Memory B cell (primary cell): ENCODE measurements around the gene FUT7.

Source experiments
- ATAC-seq: fragments of 150-1000 bp; cut with Tn5 transposase; 2 replicates; pipeline ENCODE4 v1.10.0; 2021; ENCODE audit warnings: low read depth, mild to moderate bottlenecking, moderate library complexity
- DNase-seq, 2 donors: peaks; one replicate each; pipeline ENCODE4 v3.0.0; 2022; ENCODE audit warnings: low spot score in 2 of 2
- H3K27ac Mint-ChIP-seq: one replicate; pipeline ENCODE4 v1.8.0; 2022; ENCODE audit warnings: mild to moderate bottlenecking, moderate library complexity, mixed read lengths
- H3K27me3 Mint-ChIP-seq: one replicate; pipeline ENCODE4 v1.8.0; 2022; ENCODE audit warnings: mixed read lengths
- H3K36me3 Mint-ChIP-seq: one replicate; pipeline ENCODE4 v1.8.0; 2022; ENCODE audit warnings: mild to moderate bottlenecking, mixed read lengths
- H3K4me1 Mint-ChIP-seq: one replicate; pipeline ENCODE4 v1.8.0; 2022; ENCODE audit warnings: mixed read lengths
- H3K4me3 Mint-ChIP-seq: one replicate; pipeline ENCODE4 v1.8.0; 2022; ENCODE audit warnings: mild to moderate bottlenecking, moderate library complexity, mixed read lengths
- H3K9me3 Mint-ChIP-seq: one replicate; pipeline ENCODE4 v1.8.0; 2022; ENCODE audit warnings: mixed read lengths

FUT7 gene, protein sequence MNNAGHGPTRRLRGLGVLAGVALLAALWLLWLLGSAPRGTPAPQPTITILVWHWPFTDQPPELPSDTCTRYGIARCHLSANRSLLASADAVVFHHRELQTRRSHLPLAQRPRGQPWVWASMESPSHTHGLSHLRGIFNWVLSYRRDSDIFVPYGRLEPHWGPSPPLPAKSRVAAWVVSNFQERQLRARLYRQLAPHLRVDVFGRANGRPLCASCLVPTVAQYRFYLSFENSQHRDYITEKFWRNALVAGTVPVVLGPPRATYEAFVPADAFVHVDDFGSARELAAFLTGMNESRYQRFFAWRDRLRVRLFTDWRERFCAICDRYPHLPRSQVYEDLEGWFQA

DNA sequence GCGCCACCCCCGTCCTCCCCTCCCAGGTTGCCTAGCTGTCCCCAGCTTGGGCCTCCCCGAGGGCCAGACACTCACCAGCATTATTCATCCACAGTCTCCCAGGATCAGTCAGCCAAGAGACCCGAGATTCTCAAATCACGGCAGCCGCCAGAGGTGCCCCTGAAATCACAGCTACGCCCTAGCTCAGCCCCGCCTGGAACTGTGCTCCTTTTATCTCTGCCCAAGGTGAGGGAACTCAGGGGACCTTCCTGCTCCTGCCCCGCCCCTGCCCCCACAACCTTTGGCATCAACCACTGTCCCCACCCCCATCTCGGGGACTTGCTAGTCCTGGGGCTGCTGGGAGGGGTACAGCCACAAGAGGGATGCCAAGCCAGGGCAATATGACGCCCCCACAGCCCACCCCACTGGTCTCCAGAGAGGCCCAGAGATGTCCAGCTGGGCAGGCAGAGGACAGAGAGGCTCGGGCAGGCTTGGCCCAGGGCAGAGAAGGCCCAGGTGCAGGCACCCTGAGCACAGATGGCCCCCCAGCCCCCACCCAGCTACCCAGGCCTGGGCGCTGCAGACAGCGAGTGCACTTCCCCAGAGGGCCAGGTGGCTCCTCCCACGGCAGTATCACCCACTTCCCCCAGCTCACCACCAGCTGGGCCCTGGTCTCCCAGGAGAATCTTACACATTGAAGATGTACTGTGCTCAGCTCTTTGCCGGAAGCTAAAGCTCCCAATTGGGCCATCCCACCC lies at the start of gene FUT7:
Gene FUT7, minus strand, starts transcription at position 185 of the 737 bp plus-strand sequence. Its CDS starts 97 bp downstream, at position 88.
- Mint-ChIP-seq H3K4me3 (peak within 1 kb of the TSS; percentile 82), H3K27ac (peak within 1 kb of the TSS; percentile 82), H3K27me3 (no peaks in the 10 kb centered on the region), H3K4me1 (peaks cover 44% of the 10 kb centered on the region), H3K9me3 (no peaks in the 10 kb centered on the region), H3K36me3 (no peaks in the 10 kb centered on the region)
- ATAC-seq, result peak; percentile 54
- DNase-seq, result no peak

DNA sequence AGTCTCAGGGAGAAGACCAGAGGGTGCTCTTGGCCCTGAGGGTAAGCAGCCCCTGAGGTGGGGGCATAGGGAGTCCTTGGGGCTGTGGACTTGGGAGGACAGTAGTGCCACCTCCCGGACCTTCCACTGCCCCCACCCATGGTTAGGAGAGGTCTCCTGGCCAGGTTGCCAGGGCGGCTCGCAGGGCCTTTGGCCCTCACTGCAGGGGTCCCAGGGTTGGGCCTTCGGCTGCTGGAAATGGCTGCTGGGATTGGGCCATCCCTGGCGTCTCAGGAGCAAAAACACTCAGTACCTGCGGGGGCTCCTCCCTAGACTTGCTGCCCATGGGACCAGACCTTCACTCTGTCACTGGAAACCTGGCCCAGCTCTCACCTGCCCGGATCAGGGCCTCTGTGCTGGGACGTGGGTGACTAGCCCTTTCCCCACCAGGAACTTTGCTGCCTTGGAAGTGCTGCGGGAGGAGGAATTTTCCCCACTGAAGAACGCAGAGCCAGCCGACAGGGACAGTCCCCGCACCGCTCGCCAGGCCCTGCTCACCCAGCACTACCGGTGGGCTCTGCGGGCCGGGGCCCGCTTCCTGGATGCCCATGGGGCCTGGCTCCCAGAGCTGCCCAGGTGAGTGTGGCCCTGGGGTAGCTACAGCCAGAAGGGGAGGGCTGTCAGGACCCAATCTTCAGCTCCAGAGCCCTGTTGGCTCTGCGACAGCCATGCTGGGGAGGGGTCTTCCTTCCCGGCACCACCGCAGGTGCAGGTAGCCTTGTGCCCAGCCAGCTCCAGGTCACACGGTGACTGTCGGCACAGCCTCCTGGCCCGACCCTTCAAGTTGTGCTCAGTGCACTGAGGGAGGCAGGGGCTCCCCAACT lies 48.6 kb upstream of the FUT7 start:
- H3K4me3 Mint-ChIP-seq, result peak overlapping the region; percentile 58

DNA sequence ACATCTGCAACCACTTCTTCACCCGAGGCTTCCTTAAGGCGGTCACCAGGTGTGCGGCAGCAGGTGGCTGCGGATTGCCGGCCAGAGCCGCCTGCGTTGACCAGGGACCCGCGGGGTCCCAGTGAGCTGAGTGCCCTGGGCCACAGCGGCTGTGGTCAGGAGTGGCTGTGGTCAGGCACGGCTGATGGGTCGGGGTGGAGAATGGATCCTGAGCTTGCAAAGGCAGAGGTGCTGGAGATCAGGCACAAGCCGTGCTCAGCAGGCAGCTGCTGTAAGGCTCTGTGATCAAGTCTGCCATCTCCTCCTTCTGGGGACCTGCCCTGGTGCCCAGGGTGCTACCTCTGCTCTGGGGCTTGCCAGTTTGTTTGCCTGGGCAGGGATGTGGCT lies 47.5 kb upstream of the FUT7 start:
- no peak overlapping the region for H3K4me3 Mint-ChIP-seq
- ATAC-seq, result no peak

More for the DNA sequence above, 48.6 kb upstream of the FUT7 start:
- no peak for DNase-seq
- no peak for ATAC-seq
- Mint-ChIP-seq H3K27me3 (no peaks in the 10 kb centered on the region), H3K4me1 (peaks cover 6% of the 10 kb centered on the region), H3K27ac (no peak overlapping the region), H3K36me3 (peaks cover 3% of the 10 kb centered on the region), H3K9me3 (no peaks in the 10 kb centered on the region)

DNA sequence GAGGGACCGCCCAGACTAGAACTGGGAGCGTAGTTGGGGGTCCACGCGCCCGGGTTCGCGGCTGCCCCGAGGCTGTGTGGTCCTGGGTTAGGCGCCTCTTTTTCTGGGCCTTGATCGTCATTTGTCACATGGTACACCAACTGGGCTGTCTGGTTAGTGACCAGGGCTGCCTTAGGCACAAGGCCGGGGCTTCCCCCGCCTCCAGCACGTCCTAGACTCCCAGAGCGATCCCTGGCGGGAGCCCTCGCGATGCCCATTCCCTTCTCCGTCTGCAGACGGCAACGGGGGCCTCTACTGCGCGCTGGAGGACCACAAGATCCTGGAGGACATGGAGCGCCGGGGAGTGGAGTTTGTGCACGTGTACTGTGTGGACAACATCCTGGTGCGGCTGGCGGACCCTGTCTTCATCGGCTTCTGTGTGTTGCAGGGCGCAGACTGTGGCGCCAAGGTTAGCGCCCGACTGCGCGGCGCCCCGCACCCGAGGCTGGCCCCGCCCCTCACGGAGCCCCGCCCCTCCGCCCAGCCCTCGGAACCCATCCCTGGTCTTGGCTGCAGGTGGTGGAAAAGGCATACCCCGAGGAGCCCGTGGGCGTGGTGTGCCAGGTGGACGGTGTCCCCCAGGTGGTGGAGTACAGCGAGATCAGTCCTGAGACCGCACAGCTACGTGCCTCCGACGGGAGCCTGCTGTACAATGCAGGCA lies 47.0 kb upstream of the FUT7 start:
- Mint-ChIP-seq H3K27ac (no peak overlapping the region), H3K4me1 (peaks cover 11% of the 10 kb centered on the region), H3K4me3 (peak overlapping the region; percentile 80), H3K36me3 (peaks cover 3% of the 10 kb centered on the region), H3K9me3 (no peaks in the 10 kb centered on the region), H3K27me3 (no peaks in the 10 kb centered on the region)
- no peak for DNase-seq
- ATAC-seq, result no peak

More for the DNA sequence above, 47.5 kb upstream of the FUT7 start:
- Mint-ChIP-seq H3K36me3 (peaks cover 3% of the 10 kb centered on the region), H3K27ac (no peak overlapping the region), H3K27me3 (no peaks in the 10 kb centered on the region), H3K4me1 (peaks cover 11% of the 10 kb centered on the region), H3K9me3 (no peaks in the 10 kb centered on the region)
- DNase-seq, result no peak

DNA sequence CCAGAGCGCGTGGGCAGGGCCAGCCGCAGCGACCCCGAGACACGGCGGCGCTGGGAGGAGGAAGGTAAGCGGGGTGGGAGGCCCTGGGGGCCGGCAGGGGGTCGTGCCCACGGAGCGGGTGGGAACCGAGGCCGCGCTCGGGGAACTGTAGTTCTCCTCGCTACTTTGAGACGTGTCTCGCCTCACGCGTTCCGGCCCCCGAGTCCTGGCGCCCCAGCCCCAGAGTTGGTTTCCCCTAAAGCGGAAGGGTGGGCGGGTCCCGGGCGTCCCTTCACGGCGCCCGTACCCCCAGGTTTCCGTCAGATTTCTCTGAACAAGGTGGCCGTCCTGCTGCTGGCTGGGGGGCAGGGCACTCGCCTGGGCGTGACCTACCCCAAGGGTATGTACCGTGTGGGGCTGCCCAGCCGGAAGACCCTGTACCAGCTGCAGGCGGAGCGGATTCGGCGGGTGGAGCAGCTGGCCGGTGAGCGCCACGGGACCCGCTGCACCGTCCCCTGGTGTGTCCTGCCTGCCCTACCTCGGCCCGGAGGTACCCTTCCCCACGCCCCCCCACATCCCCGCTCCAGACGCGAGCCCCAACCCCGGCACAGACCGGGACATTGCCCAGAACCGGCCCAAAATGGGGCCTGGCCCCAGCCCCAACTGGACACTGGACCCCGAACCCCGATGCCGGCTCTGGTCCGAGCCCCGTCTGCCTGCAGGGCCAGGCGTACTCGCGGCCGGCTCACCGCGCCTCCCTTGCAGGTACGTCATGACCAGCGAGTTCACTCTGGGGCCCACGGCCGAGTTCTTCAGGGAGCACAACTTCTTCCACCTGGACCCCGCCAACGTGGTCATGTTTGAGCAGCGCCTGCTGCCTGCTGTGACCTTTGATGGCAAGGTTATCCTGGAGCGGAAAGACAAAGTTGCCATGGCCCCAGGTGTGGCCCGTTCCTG lies 46.1 kb upstream of the FUT7 start:
- no peak overlapping the region for H3K27ac Mint-ChIP-seq
- H3K36me3 Mint-ChIP-seq, result peaks cover 3% of the 10 kb centered on the region
- ATAC-seq, result peak; percentile 44
- no peak for DNase-seq
- no peaks in the 10 kb centered on the region for H3K9me3 Mint-ChIP-seq
- H3K4me3 Mint-ChIP-seq, result peak overlapping the region; percentile 80
- peaks cover 8% of the 10 kb centered on the region for H3K4me1 Mint-ChIP-seq
- H3K27me3 Mint-ChIP-seq, result no peaks in the 10 kb centered on the region

DNA sequence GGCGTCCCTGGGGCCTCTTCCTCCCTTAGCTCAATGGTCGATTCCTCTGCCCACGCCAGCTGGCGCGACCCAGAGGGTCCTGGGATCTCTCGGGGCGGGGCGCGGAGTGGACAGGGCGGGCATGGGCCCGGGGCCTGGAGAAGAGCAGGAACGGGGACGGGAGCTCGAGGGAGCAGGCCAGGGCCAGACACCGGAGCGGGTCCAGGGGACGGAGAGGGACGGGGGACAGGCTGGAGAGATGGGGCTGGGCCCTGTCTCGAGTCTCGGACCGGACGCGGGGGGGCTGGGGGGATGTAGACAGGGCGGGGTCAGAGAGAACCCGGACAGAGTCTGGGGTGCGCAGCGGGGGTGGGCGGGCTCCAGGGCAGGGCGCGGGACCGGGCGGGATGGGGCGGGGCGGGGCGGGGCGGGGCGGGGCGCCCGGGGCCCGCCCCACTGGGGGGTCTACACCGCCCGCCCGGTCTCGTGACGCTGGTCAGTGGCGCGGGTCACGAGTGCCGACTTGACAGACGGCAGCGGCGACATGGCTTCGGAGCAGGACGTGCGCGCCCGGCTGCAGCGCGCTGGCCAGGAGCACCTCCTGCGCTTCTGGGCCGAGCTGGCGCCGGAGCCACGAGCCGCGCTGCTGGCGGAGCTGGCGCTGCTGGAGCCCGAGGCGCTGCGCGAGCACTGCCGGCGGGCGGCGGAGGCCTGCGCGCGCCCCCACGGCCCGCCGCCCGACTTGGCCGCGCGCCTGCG lies 45.3 kb upstream of the FUT7 start, which contains the start of gene UAP1L1:
Gene UAP1L1, plus strand, starts transcription at position 508 of the 738 bp plus-strand sequence. Its CDS starts 16 bp downstream, at position 524.
- Mint-ChIP-seq H3K4me1 (peaks cover 8% of the 10 kb centered on the region), H3K27ac (no peak within 1 kb of the TSS), H3K27me3 (no peaks in the 10 kb centered on the region), H3K9me3 (no peaks in the 10 kb centered on the region), H3K36me3 (peaks cover 3% of the 10 kb centered on the region), H3K4me3 (peak within 1 kb of the TSS; percentile 81)
- DNase-seq, result peak; percentile 52 to 64
- peak; percentile 70 for ATAC-seq

DNA sequence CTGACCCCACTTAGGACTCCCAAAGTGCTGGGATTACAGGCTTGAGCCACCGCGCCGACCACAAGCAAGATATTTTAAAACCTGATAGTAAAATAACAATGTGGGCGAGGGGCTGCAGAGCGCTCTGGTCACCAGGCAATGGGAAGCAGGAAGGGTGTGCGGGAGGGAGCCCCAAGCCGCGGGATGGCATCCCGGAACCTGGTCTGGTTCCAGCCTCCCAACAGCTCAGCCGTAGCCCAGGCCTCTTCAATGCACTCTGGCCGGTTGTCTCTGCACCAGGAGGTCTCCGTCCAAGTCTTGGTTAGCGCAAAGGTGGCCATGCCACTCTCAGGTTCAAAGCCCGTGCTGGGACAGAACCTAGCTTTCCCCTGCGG lies 44.7 kb upstream of the FUT7 start:
- H3K4me1 Mint-ChIP-seq, result peaks cover 8% of the 10 kb centered on the region
- ATAC-seq (no peak), DNase-seq (no peak)
- H3K4me3 Mint-ChIP-seq, result peak overlapping the region; percentile 81
- no peaks in the 10 kb centered on the region for H3K9me3 Mint-ChIP-seq
- no peak overlapping the region for H3K27ac Mint-ChIP-seq
- H3K27me3 Mint-ChIP-seq, result no peaks in the 10 kb centered on the region
- peaks cover 3% of the 10 kb centered on the region for H3K36me3 Mint-ChIP-seq

DNA sequence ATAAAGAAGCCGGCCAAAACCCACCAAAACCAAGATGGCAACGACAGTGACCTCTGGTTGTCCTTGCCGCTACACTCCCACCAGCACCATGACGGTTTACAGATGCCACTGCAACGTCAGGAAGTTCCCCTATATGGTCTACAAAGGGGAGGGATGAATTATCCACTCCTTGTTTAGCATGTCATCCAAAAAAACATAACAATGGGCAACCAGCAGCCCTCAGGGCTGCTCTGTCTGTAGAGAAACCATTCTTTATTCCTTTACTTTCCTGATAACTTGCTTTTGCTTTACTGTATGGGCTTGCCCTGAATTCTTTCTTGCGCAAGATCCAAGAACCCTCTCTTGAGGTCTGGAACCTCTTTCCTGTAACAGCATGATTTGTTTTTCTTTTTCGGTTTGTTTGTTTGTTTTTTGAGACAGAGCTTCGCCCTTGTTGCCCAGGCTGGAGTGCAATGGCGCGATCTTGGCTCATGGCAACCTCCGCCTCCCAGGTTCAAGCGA lies 43.4 kb upstream of the FUT7 start:
- H3K4me3 Mint-ChIP-seq, result no peak overlapping the region
- no peaks in the 10 kb centered on the region for H3K27me3 Mint-ChIP-seq
- ATAC-seq, result no peak
- DNase-seq, result no peak
- peaks cover 12% of the 10 kb centered on the region for H3K4me1 Mint-ChIP-seq
- no peaks in the 10 kb centered on the region for H3K9me3 Mint-ChIP-seq
- H3K36me3 Mint-ChIP-seq, result peaks cover 3% of the 10 kb centered on the region
- H3K27ac Mint-ChIP-seq, result no peak overlapping the region

DNA sequence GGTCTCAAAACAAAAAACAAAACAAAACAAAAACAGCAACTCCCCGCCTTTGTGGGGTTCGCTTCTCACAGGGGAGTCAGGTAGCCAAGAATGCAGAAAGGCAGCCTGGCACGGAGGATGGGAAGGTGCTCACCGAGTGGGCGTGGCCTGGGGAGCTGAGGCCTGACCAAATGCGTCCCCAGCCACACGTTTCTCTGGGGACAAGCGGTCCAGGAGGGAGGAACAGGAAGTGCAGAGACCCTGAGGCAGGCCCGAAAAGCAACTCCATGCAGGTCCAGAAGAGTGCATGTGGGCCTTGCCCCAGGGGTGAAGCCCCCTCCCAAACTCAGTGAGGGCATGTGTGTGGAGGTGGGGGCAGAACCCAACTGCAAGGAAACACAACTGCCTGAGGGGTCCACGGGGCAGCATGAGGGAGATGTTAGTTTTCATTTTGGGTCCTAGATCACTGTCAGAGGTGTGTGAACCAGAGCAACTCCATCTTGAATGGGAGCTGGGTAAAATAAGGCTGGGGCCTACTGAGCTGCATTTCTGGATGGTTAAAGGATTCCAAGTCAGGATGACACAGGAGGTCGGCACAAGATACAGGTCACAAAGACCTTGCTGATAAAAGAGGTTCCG lies 42.9 kb upstream of the FUT7 start:
- H3K36me3 Mint-ChIP-seq, result peaks cover under 1% of the 10 kb centered on the region
- no peak overlapping the region for H3K27ac Mint-ChIP-seq
- no peaks in the 10 kb centered on the region for H3K27me3 Mint-ChIP-seq
- DNase-seq, result no peak
- peak overlapping the region; percentile 31 for H3K4me3 Mint-ChIP-seq
- H3K9me3 Mint-ChIP-seq, result no peaks in the 10 kb centered on the region
- no peak for ATAC-seq
- H3K4me1 Mint-ChIP-seq, result peaks cover 10% of the 10 kb centered on the region

DNA sequence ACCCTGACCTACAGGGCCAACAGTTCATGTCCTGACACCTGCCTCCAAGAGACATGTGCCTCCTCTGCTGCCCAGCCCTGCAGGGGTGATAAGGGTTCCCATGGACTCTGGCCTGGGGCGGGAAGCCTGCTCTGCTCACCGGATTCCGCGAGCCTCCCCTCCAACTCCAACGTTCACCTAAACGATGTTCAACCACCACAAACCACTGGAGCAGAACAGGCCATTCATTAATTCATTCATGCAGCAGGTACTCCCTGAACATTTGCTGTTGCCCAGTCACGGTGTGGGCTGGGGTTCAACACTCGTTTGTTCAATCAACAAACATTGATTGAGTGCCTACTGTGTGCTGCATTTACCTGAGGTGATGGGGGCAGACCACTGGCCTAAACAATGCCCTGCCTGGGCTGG lies 42.1 kb upstream of the FUT7 start:
- no peak overlapping the region for H3K4me3 Mint-ChIP-seq
- H3K9me3 Mint-ChIP-seq, result no peaks in the 10 kb centered on the region
- no peak for DNase-seq
- no peak for ATAC-seq
- no peaks in the 10 kb centered on the region for H3K27me3 Mint-ChIP-seq
- H3K4me1 Mint-ChIP-seq, result peaks cover 10% of the 10 kb centered on the region
- H3K36me3 Mint-ChIP-seq, result no peaks in the 10 kb centered on the region
- no peak overlapping the region for H3K27ac Mint-ChIP-seq

DNA sequence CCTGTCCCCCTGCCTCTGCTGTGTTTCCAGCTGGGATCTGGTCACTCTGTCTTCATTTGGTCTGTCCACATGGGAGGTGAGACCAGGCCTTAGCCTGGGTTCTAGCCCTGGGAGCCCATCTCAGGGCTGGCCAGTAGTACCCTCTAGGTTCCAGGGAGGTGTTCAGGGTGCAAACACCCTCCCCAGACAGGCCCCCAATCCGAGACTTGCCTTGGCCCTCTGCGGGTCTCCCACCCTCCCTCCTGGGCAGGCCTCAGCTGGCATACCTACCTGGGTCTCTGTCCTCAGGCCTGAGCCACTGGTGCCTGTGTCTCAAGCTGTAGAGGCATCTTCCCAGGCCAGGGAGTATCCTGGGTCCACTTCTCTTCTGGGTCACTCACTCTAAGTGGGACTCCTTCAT lies 39.4 kb upstream of the FUT7 start:
- DNase-seq, result no peak
- peaks cover 16% of the 10 kb centered on the region for H3K4me1 Mint-ChIP-seq
- H3K36me3 Mint-ChIP-seq, result no peaks in the 10 kb centered on the region
- ATAC-seq, result no peak
- peak overlapping the region; percentile 82 for H3K4me3 Mint-ChIP-seq
- no peaks in the 10 kb centered on the region for H3K27me3 Mint-ChIP-seq
- peak overlapping the region; percentile 43 for H3K27ac Mint-ChIP-seq
- no peaks in the 10 kb centered on the region for H3K9me3 Mint-ChIP-seq

DNA sequence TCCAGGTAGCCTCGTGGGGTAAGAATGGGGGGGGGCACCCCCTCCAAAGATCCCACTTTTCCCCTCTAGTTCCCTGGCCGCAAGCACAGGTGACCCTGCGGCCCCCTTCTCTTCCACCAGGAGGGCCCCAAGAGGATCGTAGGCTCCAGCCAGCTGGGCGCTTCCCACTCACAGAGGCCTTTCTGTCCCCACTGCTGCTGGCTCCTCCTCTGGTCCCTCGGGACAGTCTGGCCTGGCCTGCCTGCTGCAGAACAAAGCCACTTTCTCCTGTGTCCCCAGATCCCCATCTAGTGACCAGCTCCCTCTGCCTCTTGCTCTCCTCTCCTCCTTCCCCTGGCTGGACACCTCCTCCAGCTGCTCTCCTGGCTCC lies 39.0 kb upstream of the FUT7 start:
- Mint-ChIP-seq H3K27me3 (no peaks in the 10 kb centered on the region), H3K27ac (peak overlapping the region; percentile 43), H3K36me3 (no peaks in the 10 kb centered on the region), H3K4me3 (peak overlapping the region; percentile 82), H3K4me1 (peaks cover 16% of the 10 kb centered on the region), H3K9me3 (no peaks in the 10 kb centered on the region)
- ATAC-seq (no peak), DNase-seq (no peak)
